GM12878 (cell line): ENCODE measurements around the gene PPP1R14B. TPM values are rescaled to one million over a fixed set of nuclear protein-coding genes. Genes with fewer than 3 reads are reported as not detected.

Experiments
- ATAC-seq: fragments of 200-7000 bp; cut with Tn5 transposase; 3 replicates; pipeline ENCODE4 v1.9.1; 2020; ENCODE audit warnings: mild to moderate bottlenecking, moderate library complexity
- BruUV-seq: library from RNA; stranded (reverse); fragments of 400-500 nt; replicated peaks from 2 replicates; lab custom pipeline; 2021; lab: Mats Ljungman, UMichigan
- CTCF ChIA-PET: fragments of 300-600 bp; sonication (Branson Sonifier 250); formaldehyde crosslinking; extraction: SDS; loops from one replicate; lab custom pipeline; 2021; ENCODE audit warnings: inconsistent platforms; lab: Yijun Ruan, JAX
- POLR2A ChIA-PET: fragments of 350-600 bp; formaldehyde crosslinking; extraction: SDS; loops from one replicate; lab custom pipeline; 2021; ENCODE audit warnings: inconsistent platforms; lab: Charles Lee
- RAD21 ChIA-PET: fragments of 300-600 bp; sonication (Branson Sonifier 250); formaldehyde crosslinking; loops from one replicate; lab custom pipeline; 2023; ENCODE audit warnings: antibody characterized with exemption; ENCODE audit not compliant: unreplicated experiment; lab: Charles Lee
- SMC1A ChIA-PET: fragments of 300-600 bp; sonication (Branson Sonifier 250); formaldehyde crosslinking; loops from one replicate; lab custom pipeline; 2023; ENCODE audit not compliant: unreplicated experiment, uncharacterized antibody; lab: Charles Lee
- DNase-seq: peaks from one replicate; pipeline ENCODE4 v3.0.0-alpha.2; 2011; ENCODE audit warnings: low read depth, low spot score
- FAIRE-seq: peaks from 3 replicates; lab custom pipeline; 2011; peaks lifted over from hg19 to GRCh38; lab: Jason Lieb, UNC
- H2AFZ ChIP-seq: 2 replicates; pipeline ENCODE4 v1.6.0; 2011; ENCODE audit warnings: low read depth, low read length, control low read depth; ENCODE audit not compliant: control insufficient read depth
- H3K27ac ChIP-seq: 2 replicates; pipeline ENCODE4 v1.5.1; 2011; ENCODE audit warnings: control low read depth; ENCODE audit not compliant: control insufficient read depth, insufficient read depth
- H3K27me3 ChIP-seq, 2 experiments: replicated peaks in 1 of 2; 2 replicates each; pipeline versions ENCODE4 v1.6.0 to v1.6.1; 2011; ENCODE audit warnings: low read length in 1 of 2; ENCODE audit not compliant: control insufficient read depth in 2 of 2, insufficient read depth in 2 of 2
- H3K36me3 ChIP-seq, 2 experiments: 2 replicates each; pipeline ENCODE4 v1.5.1; 2011; ENCODE audit warnings: low read length in 1 of 2; ENCODE audit not compliant: control insufficient read depth in 2 of 2, insufficient read depth in 2 of 2
- H3K4me1 ChIP-seq: 2 replicates; pipeline ENCODE4 v1.6.1; 2011; ENCODE audit warnings: mild to moderate bottlenecking, low read length, moderate library complexity, mixed read lengths; ENCODE audit not compliant: control insufficient read depth, insufficient read depth
- H3K4me2 ChIP-seq: 2 replicates; pipeline ENCODE4 v1.6.0; 2011; ENCODE audit warnings: control low read depth; ENCODE audit not compliant: control insufficient read depth, insufficient read depth
- H3K4me3 ChIP-seq: fragments of 200-600 bp; sonication (generic); 2 replicates; pipeline ENCODE4 v1.5.1; 2016
- H3K79me2 ChIP-seq: 2 replicates; pipeline ENCODE4 v1.6.0; 2011; ENCODE audit warnings: low read length; ENCODE audit not compliant: control insufficient read depth, insufficient read depth
- H3K9ac ChIP-seq: 2 replicates; pipeline ENCODE4 v1.8.0; 2011; ENCODE audit warnings: low read length, control low read depth, mixed read lengths; ENCODE audit not compliant: control insufficient read depth, insufficient read depth
- H3K9me3 ChIP-seq: replicated peaks from 3 replicates; pipeline ENCODE4 v1.5.1; 2011; ENCODE audit warnings: mild to moderate bottlenecking, low read length; ENCODE audit not compliant: control insufficient read depth, insufficient read depth
- H4K20me1 ChIP-seq: 2 replicates; pipeline ENCODE4 v1.6.0; 2011; ENCODE audit not compliant: control insufficient read depth, insufficient read depth
- CBX5 ChIP-seq: sonication (generic); IDR thresholded peaks from 2 replicates; pipeline ENCODE4 v1.6.1; 2016; ENCODE audit warnings: low read depth, moderate library complexity, mild to moderate bottlenecking, inconsistent platforms
- CREM ChIP-seq: IDR thresholded peaks from 2 replicates; pipeline ENCODE4 v1.6.1; 2014; ENCODE audit warnings: antibody characterized with exemption, low read depth
- DPF2 ChIP-seq: fragments of 450-650 bp; IDR thresholded peaks from 2 replicates; pipeline ENCODE4 v1.6.1; 2017; ENCODE audit warnings: mild to moderate bottlenecking
- FOS ChIP-seq: IDR thresholded peaks from 3 replicates; pipeline ENCODE4 v1.6.1; 2011; ENCODE audit warnings: borderline replicate concordance; ENCODE audit not compliant: insufficient read length; ENCODE audit errors: extremely low read depth
- RBBP5 ChIP-seq: fragments of 200-600 bp; sonication (generic); conservative IDR thresholded peaks from 2 replicates; pipeline ENCODE4 v1.6.1; 2016
- SIN3A ChIP-seq: IDR thresholded peaks from 2 replicates; pipeline ENCODE4 v1.6.1; 2012; ENCODE audit warnings: low read depth, low read length, improper control_type of control experiment
- YBX1 ChIP-seq: fragments of 450-650 bp; IDR thresholded peaks from 2 replicates; pipeline ENCODE4 v1.6.1; 2016; ENCODE audit warnings: antibody characterized with exemption
- WGBS: methylation state at CpG from one replicate; pipeline ENCODE4 v1.1.6; 2016; ENCODE audit warnings: low lambda C conversion rate; ENCODE audit not compliant: insufficient replicate concordance, insufficient coverage; ENCODE audit errors: missing lambda C conversion rate; 5-methylcytosine and 5-hydroxymethylcytosine counted together
- in situ Hi-C: fragments of 300-500 bp; cut with MboI; formaldehyde crosslinking; loops from 9 replicates; pipeline ENCODE4 v1.14.3; 2018; ENCODE audit warnings: mixed read lengths
- intact Hi-C: fragments of 100-400 bp; cut with micrococcal nuclease; formaldehyde crosslinking; loops from one replicate; pipeline ENCODE4 v1.14.2; 2022; ENCODE audit not compliant: unreplicated experiment
- polyA plus RNA-seq, 11 experiments: library from polyadenylated mRNA; depleted of rRNA in 4 of 11; unstranded in 6 of 11; stranded (reverse) in 5 of 11; fragments of >200 nt; fragmentation: Nextera tagmentation in 4 of 11; fragmentation: Illumina TruSeq in 1 of 11; extraction: Ambion mirVana in 4 of 11; extraction: Trizol in 1 of 11; gene quantifications; 1 replicate in 1 of 11; 2 replicates in 10 of 11; pipeline versions ENCODE4 v1.2.1 to v1.2.3, GENCODE V29; 2011 to 2016; ENCODE audit warnings: inconsistent platforms in 2 of 11, missing spikeins in 2 of 11, low read depth in 1 of 11
- total RNA-seq, 4 experiments: library from RNA; depleted of rRNA in 3 of 4; stranded (reverse); fragments of >200 nt in 3 of 4; fragmentation: Illumina TruSeq in 1 of 4; extraction: Trizol in 1 of 4; gene quantifications; 2 replicates each; pipeline versions ENCODE4 v1.2.1 to v1.2.3, GENCODE V29; 2013 to 2021
- TF ChIP-seq, protein P1 (sequence below): fragments of 150-350 bp; IDR thresholded peaks from 2 replicates; pipeline ENCODE4 v1.6.1; 2014; ENCODE audit warnings: mild to moderate bottlenecking, low read depth, low read length

Gene PPP1R14B
- total and polyA plus RNA-seq, 10 of the 15 experiments (the other 5 are each of a cell fraction or from before 2014, with no cell fraction given), result 8.4 to 283 (median 124) TPM

- intact Hi-C loops (loop anchor here (2.0 kb wide), 2 partner anchors 17 to 49 kb away; partner anchors contain the start of gene CATSPERZ), in situ Hi-C loops (no loop called here)
- H3K4me2 ChIP-seq, result peak overlapping the region; percentile 100
- ATAC-seq (no peak), DNase-seq (no peak), FAIRE-seq (no peak)
- no peaks in the 10 kb centered on the region; a peak in 2 of 4 replicates for H3K36me3 ChIP-seq
- no peaks in the 10 kb centered on the region for H3K27me3 ChIP-seq
- no peaks in the 10 kb centered on the region; the same call in 1 of the 2 replicates for H3K79me2 ChIP-seq
- ChIA-PET RAD21 (interaction anchor here (0.6 to 3.1 kb wide), 9 partner anchors 8 to 66 kb away, joined by 3 to 30 read pairs (median 4); partner anchors contain the start of genes CATSPERZ, ESRRA, FERMT3 and FKBP2), SMC1A (interaction anchor here (1.7 kb wide), 1 partner anchor 46 kb away, joined by 15 read pairs; the partner anchor contains the start of gene FERMT3), CTCF (interaction anchor here (0.7 to 4.8 kb wide), 9 partner anchors 9 to 89 kb away, joined by 3 to 64 read pairs (median 9); partner anchors contain the start of genes CATSPERZ, FERMT3, FKBP2 and STIP1), POLR2A (interaction anchor here (0.6 to 2.0 kb wide), 7 partner anchors 10 to 53 kb away, joined by 3 to 12 read pairs (median 6); partner anchors contain the start of genes ESRRA, FERMT3 and FKBP2)
- 1% methylated on average over 13 of the region's 18 CpGs for WGBS
- TSS peak; percentile 50 for BruUV-seq
- no peaks in the 10 kb centered on the region for H4K20me1 ChIP-seq
- peaks cover 10% of the 10 kb centered on the region for H3K4me1 ChIP-seq
- peak overlapping the region; percentile 66 for H3K4me3 ChIP-seq
- H3K9me3 ChIP-seq, result no peaks in the 10 kb centered on the region
- H3K9ac ChIP-seq, result peak overlapping the region; percentile 82
- no peak overlapping the region for H3K27ac ChIP-seq
- H2AFZ ChIP-seq, result peak overlapping the region; percentile 65
- TF ChIP-seq FOS, result no peak
- TF ChIP-seq, protein P1, sequence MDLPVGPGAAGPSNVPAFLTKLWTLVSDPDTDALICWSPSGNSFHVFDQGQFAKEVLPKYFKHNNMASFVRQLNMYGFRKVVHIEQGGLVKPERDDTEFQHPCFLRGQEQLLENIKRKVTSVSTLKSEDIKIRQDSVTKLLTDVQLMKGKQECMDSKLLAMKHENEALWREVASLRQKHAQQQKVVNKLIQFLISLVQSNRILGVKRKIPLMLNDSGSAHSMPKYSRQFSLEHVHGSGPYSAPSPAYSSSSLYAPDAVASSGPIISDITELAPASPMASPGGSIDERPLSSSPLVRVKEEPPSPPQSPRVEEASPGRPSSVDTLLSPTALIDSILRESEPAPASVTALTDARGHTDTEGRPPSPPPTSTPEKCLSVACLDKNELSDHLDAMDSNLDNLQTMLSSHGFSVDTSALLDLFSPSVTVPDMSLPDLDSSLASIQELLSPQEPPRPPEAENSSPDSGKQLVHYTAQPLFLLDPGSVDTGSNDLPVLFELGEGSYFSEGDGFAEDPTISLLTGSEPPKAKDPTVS, result no peak
- TF ChIP-seq DPF2, result 0 out of 2 replicates have a peak, but pooled peaks have one; percentile 6
- TF ChIP-seq CREM, result no peak
- peak; percentile 22; the same call in 1 of the 2 replicates for TF ChIP-seq SIN3A
- no peak for TF ChIP-seq CBX5
- TF ChIP-seq YBX1, result no peak
- no peak for TF ChIP-seq RBBP5
Observed at GRCh38 chr11:64251753-64252002, 4.9 kb upstream of the PPP1R14B start.
